CD14-positive monocyte (primary cell): ENCODE data around the gene PPOX. TPM values are rescaled to one million over a fixed set of nuclear protein-coding genes. Genes with fewer than 3 reads are reported as not detected.

Experiments used
- DNase-seq, 3 donors: peaks; one replicate each; pipeline ENCODE4 v3.0.0-alpha.2; 2011 to 2022
- H2AFZ ChIP-seq: 2 replicates; pipeline ENCODE4 v1.6.0; 2012; ENCODE audit warnings: mild to moderate bottlenecking, low read depth, low read length, inconsistent platforms; ENCODE audit not compliant: insufficient read depth, poor library complexity, severe bottlenecking
- H3K27ac ChIP-seq, 2 donors: 1 replicate in 1 of 2; 2 replicates in 1 of 2; pipeline ENCODE4 v1.5.1; 2012 to 2013; ENCODE audit warnings: low read length in 2 of 2, control low read depth in 1 of 2, inconsistent platforms in 1 of 2, low read depth in 1 of 2, mild to moderate bottlenecking in 1 of 2
- H3K27me3 ChIP-seq, 2 donors: one replicate each; pipeline versions ENCODE4 v1.6.0 to v1.6.1; 2011 to 2013; ENCODE audit warnings: low read length in 2 of 2; ENCODE audit not compliant: control insufficient read depth in 2 of 2, insufficient read depth in 2 of 2
- H3K36me3 ChIP-seq, 2 donors: replicated peaks in 1 of 2; 1 replicate in 1 of 2; 2 replicates in 1 of 2; pipeline versions ENCODE4 v1.5.1 to v1.6.1; 2012 to 2013; ENCODE audit warnings: low read length in 2 of 2, control low read depth in 1 of 2, inconsistent platforms in 1 of 2, mild to moderate bottlenecking in 1 of 2; ENCODE audit not compliant: insufficient read depth in 2 of 2, control insufficient read depth in 1 of 2
- H3K4me1 ChIP-seq, 2 donors: 1 replicate in 1 of 2; 2 replicates in 1 of 2; pipeline versions ENCODE4 v1.5.1 to v1.6.1; 2012 to 2013; ENCODE audit warnings: low read length in 2 of 2, control low read depth in 1 of 2, inconsistent platforms in 1 of 2, mild to moderate bottlenecking in 1 of 2, moderate library complexity in 1 of 2; ENCODE audit not compliant: insufficient read depth in 2 of 2, control insufficient read depth in 1 of 2
- H3K4me2 ChIP-seq: replicated peaks from 2 replicates; pipeline ENCODE3; 2012; ENCODE audit warnings: low read length, moderate library complexity, mild to moderate bottlenecking; ENCODE audit not compliant: poor library complexity, severe bottlenecking; ENCODE audit errors: extremely low read depth
- H3K4me3 ChIP-seq, 3 experiments: fragments of 200-600 bp in 1 of 3; sonication (generic) in 1 of 3; replicated peaks in 1 of 3; 1 replicate in 2 of 3; 2 replicates in 1 of 3; pipeline ENCODE4 v1.5.1; 2011 to 2013; ENCODE audit warnings: low read length in 3 of 3, mild to moderate bottlenecking in 3 of 3, control low read depth in 2 of 3, low read depth in 2 of 3, inconsistent platforms in 1 of 3, moderate library complexity in 1 of 3
- H3K79me2 ChIP-seq: 2 replicates; pipeline ENCODE4 v1.6.0; 2012; ENCODE audit warnings: mild to moderate bottlenecking, control low read depth, inconsistent platforms, low read length, moderate library complexity; ENCODE audit not compliant: insufficient read depth
- H3K9ac ChIP-seq: 2 replicates; pipeline ENCODE4 v1.6.0; 2017; ENCODE audit warnings: low read length, mild to moderate bottlenecking; ENCODE audit not compliant: insufficient read depth, poor library complexity, severe bottlenecking
- H3K9me3 ChIP-seq, 2 donors: replicated peaks in 1 of 2; 1 replicate in 1 of 2; 2 replicates in 1 of 2; pipeline versions ENCODE4 v1.5.1 to v1.6.1; 2012 to 2013; ENCODE audit warnings: low read length in 2 of 2, control low read depth in 1 of 2; ENCODE audit not compliant: control insufficient read depth in 1 of 2, insufficient read depth in 1 of 2
- H4K20me1 ChIP-seq: 2 replicates; pipeline ENCODE4 v1.6.0; 2012; ENCODE audit warnings: mild to moderate bottlenecking, low read length, control low read depth, moderate library complexity; ENCODE audit not compliant: insufficient read depth
- H3K27ac Mint-ChIP-seq, 7 donors: one replicate each; pipeline ENCODE4 v1.8.0; 2020; ENCODE audit warnings: mild to moderate bottlenecking in 7 of 7, mixed read lengths in 7 of 7, moderate library complexity in 6 of 7, inconsistent platforms in 2 of 7
- H3K27me3 Mint-ChIP-seq, 3 donors: one replicate each; pipeline ENCODE4 v1.8.0; 2021 to 2022; ENCODE audit warnings: low read depth in 3 of 3, mild to moderate bottlenecking in 3 of 3, mixed read lengths in 3 of 3, moderate library complexity in 3 of 3, inconsistent platforms in 1 of 3
- H3K36me3 Mint-ChIP-seq, 2 donors: one replicate each; pipeline ENCODE4 v1.8.0; 2020; ENCODE audit warnings: mixed read lengths in 2 of 2, inconsistent platforms in 1 of 2, mild to moderate bottlenecking in 1 of 2
- H3K4me1 Mint-ChIP-seq: one replicate; pipeline ENCODE4 v1.8.0; 2020; ENCODE audit warnings: mild to moderate bottlenecking, mixed read lengths
- H3K4me3 Mint-ChIP-seq, 2 donors: one replicate each; pipeline ENCODE4 v1.8.0; 2020; ENCODE audit warnings: mild to moderate bottlenecking in 2 of 2, mixed read lengths in 2 of 2, moderate library complexity in 1 of 2
- H3K9me3 Mint-ChIP-seq, 7 donors: one replicate each; pipeline ENCODE4 v1.8.0; 2020 to 2022; ENCODE audit warnings: mixed read lengths in 7 of 7, mild to moderate bottlenecking in 6 of 7, moderate library complexity in 6 of 7, inconsistent platforms in 2 of 7
- WGBS: methylation state at CpG from one replicate; pipeline ENCODE4 v1.1.5; 2013; ENCODE audit warnings: missing lambda C conversion rate; ENCODE audit not compliant: insufficient coverage; 5-methylcytosine and 5-hydroxymethylcytosine counted together
- intact Hi-C, 2 donors: fragments of 100-400 bp; cut with micrococcal nuclease; formaldehyde crosslinking; loops; one replicate each; pipeline versions ENCODE4 v1.15.0 to v1.15.1; 2023
- polyA minus RNA-seq: library from RNA; depleted of rRNA, polyadenylated mRNA; stranded (reverse); fragments of >200 nt; gene quantifications from 2 replicates; pipeline ENCODE4 v1.2.3, GENCODE V29; 2012
- polyA plus RNA-seq, 3 donors: library from polyadenylated mRNA; depleted of rRNA in 1 of 3; unstranded in 2 of 3; stranded (reverse) in 1 of 3; fragments of 300-500 nt in 2 of 3; fragments of >200 nt in 1 of 3; fragmentation: Illumina TruSeq in 2 of 3; gene quantifications; 1 replicate in 2 of 3; 2 replicates in 1 of 3; pipeline ENCODE4 v1.2.3, GENCODE V29; 2012 to 2021
- total RNA-seq, 12 experiments: library from RNA in 1 of 12; stranded (reverse) in 1 of 12; fragments of 120-200 nt in 1 of 12; gene quantifications; one replicate each; pipeline ENCODE4 v1.2.4 and lab custom pipeline; 2013 to 2026; ENCODE audit warnings: mixed read lengths in 6 of 12, inconsistent platforms in 1 of 12
- TF ChIP-seq, protein P1 (sequence below): fragments of 200-600 bp; IDR thresholded peaks from one replicate; pipeline ENCODE4 v1.8.0; 2022; ENCODE audit warnings: antibody characterized with exemption, mild to moderate bottlenecking

PPOX gene
- total RNA-seq (2013): 21.8 TPM
- polyA plus RNA-seq (10 to 100 TPM; 10.5 to 42.6 (median 10.8) TPM), polyA minus RNA-seq (7.9 and 8.3 TPM in 2 replicates), total RNA-seq (lab: John Stamatoyannopoulos, UW) (0.75 to 13.9 (median 5.1) reads per million in 11 experiments)

DNA sequence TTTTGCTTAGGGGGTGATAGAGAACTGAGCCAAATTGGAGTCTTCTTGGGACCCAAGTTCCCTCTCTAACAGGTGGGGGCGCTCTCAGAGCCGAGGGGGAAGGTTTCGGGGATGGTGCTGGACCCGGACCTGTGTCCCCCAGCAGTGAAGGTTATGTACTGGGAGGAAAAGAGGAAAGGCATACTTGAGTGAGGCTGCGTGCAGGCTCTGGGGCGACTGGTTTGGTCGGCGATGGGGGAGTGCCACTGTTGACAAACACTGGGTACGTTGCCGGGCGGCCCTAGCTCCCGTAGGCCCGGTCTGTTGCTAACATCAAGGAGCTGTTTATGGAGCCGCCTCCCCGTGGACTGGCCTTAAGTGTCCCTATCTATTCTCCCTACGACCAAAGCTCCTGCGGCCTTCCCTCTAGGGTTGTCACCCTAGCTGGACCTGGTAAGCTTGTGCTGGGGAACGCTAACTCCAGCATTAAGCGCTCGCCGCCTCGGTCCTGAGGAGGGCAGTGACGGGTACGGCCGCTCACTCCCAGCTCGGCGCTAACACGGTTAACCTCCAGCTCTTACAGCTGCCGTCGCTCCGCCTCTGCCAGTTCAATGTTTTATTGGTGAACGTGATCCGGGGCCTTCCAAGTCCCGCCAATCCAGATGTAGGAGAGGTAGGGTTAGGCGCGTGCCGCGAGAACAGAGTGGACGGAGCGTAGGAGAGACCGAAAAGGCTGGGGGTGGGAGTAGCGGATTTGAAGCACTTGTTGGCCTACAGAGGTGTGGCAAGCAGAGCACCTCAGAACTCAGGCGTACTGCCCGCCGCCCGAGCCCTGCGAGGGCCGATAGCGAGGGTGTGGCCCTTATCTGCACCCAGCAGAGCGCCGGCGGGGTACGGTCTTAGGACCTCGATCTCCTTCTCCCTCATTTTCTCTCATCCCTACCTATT is at the start of gene PPOX:
TSS of gene PPOX (plus strand) at position 685 of the 927 bp plus-strand sequence. CDS start 422 bp downstream, outside the sequence.
- Histone ChIP-seq H3K4me2 (peak within 1 kb of the TSS; percentile 78), H4K20me1 (no peaks in the 10 kb centered on the region), H3K27ac (peak within 1 kb of the TSS; percentile 91 to 98), H2AFZ (peak within 1 kb of the TSS; percentile 89), H3K9ac (peak within 1 kb of the TSS; percentile 85), H3K4me3 (peak within 1 kb of the TSS; percentile 33 to 75 (median 73)), H3K79me2 (peaks cover 4% of the 10 kb centered on the region), H3K27me3 (no peaks in the 10 kb centered on the region), H3K36me3 (peaks cover 29 to 62% of the 10 kb centered on the region in 2 donors), H3K4me1 (peaks cover 21 to 28% of the 10 kb centered on the region in 2 donors), H3K9me3 (no peaks in the 10 kb centered on the region)
- peak; percentile 95 to 97 (median 96) for DNase-seq
- intact Hi-C loops: no loop called here
- TF ChIP-seq, protein P1, sequence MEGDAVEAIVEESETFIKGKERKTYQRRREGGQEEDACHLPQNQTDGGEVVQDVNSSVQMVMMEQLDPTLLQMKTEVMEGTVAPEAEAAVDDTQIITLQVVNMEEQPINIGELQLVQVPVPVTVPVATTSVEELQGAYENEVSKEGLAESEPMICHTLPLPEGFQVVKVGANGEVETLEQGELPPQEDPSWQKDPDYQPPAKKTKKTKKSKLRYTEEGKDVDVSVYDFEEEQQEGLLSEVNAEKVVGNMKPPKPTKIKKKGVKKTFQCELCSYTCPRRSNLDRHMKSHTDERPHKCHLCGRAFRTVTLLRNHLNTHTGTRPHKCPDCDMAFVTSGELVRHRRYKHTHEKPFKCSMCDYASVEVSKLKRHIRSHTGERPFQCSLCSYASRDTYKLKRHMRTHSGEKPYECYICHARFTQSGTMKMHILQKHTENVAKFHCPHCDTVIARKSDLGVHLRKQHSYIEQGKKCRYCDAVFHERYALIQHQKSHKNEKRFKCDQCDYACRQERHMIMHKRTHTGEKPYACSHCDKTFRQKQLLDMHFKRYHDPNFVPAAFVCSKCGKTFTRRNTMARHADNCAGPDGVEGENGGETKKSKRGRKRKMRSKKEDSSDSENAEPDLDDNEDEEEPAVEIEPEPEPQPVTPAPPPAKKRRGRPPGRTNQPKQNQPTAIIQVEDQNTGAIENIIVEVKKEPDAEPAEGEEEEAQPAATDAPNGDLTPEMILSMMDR: peak; percentile 56
- peaks cover 38% of the 10 kb centered on the region for H3K4me1 Mint-ChIP-seq
- peaks cover 55 to 67% of the 10 kb centered on the region in 2 donors for H3K36me3 Mint-ChIP-seq
- peak within 1 kb of the TSS; percentile 95 to 99 (median 97) for H3K27ac Mint-ChIP-seq
- WGBS: 0% methylated on average over 37 of the region's 54 CpGs
- peak within 1 kb of the TSS; percentile 83 to 94 for H3K4me3 Mint-ChIP-seq
- no peaks in the 10 kb centered on the region for H3K9me3 Mint-ChIP-seq
- peaks cover 0 to 2% (median 0%) of the 10 kb centered on the region in 3 donors for H3K27me3 Mint-ChIP-seq
